GM18502 (cell line): ENCODE data around the gene SPO11.

Experiments
- ATAC-seq: cut with Tn5 transposase; IDR thresholded peaks from one replicate; pipeline ENCODE4 v1.9.1; 2021; ENCODE audit warnings: mild to moderate bottlenecking; ENCODE audit not compliant: unreplicated experiment, poor library complexity

Gene SPO11

GRCh38 chr20:57372581-57373350 is 43.2 kb downstream of the SPO11 start:
- no peak for ATAC-seq

GRCh38 chr20:57374343-57374930 is 44.8 kb downstream of the SPO11 start:
- ATAC-seq = no peak

DNA sequence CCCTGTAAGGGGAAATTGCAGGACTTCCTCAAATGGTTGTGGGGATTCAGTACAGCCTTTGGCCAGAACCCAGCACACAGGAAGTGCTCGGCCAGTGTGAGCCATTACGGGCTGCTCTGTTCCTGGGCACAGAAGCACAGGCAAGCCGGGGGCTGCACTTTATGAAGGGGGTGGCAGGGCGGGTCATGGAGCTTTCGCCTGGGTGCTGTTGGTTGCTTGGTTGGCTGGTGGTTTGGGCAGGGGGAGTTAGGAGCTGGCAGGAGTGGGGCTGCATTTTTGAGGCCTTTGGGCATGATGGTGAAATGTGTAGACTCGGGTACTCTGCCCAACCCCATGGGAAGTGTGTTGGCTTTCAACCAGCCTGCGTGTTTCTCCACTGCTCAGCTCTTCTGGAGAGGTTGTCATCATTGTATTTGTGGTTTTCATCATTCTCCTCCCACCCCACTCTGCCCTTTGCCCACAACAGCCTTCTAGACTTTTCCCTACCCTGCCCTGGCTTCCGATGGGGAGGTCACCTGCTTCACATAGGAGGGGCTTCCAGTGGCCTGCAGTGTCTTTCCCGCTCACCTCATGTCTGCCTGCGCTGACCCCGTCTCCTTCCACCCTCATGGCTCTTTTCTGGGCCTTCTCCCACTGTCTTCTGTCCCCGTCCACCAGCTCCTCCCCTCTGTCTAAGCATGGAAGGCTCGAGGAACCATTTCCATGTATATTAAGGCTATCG is 45.5 kb downstream of the SPO11 start:
- no peak for ATAC-seq

- ATAC-seq = no peak
Observed at GRCh38 chr20:57375652-57376230, 46.1 kb downstream of the SPO11 start.

DNA sequence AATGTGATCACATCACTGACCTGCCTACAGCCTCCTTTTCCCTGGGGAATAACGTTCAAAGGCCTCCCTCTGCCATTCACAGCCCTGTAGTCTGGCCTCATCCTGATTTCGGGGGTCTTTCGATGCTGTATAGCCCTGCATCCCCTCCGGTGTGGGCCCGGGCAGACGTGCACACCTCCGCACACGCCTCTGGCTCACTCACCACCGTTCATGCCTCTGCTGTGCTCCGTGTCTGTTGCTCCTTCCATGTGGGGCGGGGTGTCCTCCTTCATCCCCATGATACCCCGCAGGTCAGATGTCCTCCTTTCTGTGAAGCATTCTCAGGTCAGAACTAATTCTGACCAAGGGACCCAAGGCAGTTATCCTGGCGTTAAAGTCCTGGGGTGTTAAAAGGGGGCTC is 47.7 kb downstream of the SPO11 start:
- ATAC-seq = no peak

DNA sequence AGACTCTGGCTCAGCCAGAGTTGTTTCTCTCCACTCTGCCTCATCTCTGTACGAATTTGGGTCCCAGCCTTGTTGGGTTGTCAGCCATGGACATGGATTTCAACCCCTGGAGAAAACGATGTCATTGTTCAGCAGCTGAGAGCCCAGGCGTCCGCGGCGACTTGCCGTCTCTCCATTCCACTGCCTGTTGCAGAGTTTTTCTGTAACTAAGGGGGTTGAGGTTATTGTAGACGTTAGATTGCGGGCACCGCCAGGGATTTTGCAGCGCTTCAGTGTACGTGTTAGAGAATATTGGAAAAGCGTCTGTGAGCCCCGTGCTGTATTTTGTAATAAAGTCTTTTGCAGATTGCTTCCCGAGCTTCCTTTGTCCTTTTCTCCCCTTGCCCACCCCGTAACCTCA is 48.5 kb downstream of the SPO11 start:
- no peak for ATAC-seq

GRCh38 chr20:57378646-57379262 is 49.2 kb downstream of the SPO11 start:
- ATAC-seq = no peak

GRCh38 chr20:57379263-57379647 is 49.7 kb downstream of the SPO11 start:
- ATAC-seq = no peak

GRCh38 chr20:57380081-57380750 is 50.6 kb downstream of the SPO11 start:
- no peak for ATAC-seq

- no peak for ATAC-seq
Observed at GRCh38 chr20:57381596-57382503, 52.2 kb downstream of the SPO11 start.

GRCh38 chr20:57382516-57382915 is 52.9 kb downstream of the SPO11 start:
- no peak for ATAC-seq

GRCh38 chr20:57383447-57384347 is 54.1 kb downstream of the SPO11 start:
- no peak for ATAC-seq

DNA sequence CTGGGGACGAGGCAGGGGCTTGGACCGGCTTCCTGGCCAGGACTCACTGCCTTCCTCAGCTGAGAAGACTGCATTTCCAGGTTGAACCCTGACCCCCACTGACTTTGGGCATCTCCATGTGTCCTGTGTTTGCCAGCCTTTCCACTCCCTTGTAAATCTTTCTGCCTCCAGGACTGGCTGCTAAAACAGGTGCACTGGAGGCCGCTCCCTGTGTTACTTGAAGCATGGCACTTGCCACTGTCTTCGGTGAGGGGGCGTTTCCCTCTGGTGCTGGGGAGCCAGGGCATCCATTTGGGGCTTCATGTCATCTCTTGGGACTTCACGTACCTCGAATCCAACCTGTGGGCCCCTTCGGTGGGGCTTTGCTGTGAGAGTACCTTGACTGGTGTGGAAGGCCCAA is 54.9 kb downstream of the SPO11 start:
- no peak for ATAC-seq

- ATAC-seq = no peak
Observed at GRCh38 chr20:57384953-57385761, 55.6 kb downstream of the SPO11 start.

GRCh38 chr20:57385940-57386339 is 56.3 kb downstream of the SPO11 start:
- ATAC-seq = no peak

DNA sequence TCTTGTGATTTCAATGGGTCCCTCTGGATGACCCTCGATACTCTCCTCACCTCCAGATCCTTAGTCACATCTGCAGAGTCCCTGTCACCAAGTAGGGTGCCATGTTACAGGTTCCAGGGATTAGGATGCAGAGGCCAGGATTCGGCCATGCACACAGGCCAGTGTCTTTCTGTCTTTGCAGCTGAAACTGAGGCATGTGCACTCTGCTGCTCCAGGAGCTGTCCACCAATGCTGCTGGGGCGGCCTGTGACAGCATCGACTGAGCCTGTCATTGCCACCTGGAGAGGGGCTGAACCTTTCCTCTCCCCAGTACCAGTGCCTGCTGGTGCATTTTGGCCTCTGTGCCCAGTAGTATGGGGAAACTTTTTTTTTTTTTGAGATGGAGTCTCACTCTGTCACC is 57.2 kb downstream of the SPO11 start:
- ATAC-seq = no peak

GRCh38 chr20:57387463-57387862 is 57.9 kb downstream of the SPO11 start:
- no peak for ATAC-seq
